ENCODE data around the gene KCNJ11. TPM values are rescaled to one million over a fixed set of nuclear protein-coding genes. Genes with fewer than 3 reads are reported as not detected.

KCNJ11 gene
- polyA plus RNA-seq, 1 donor (not counting 4 experiments of a cell fraction or from before 2014, with no cell fraction given) = 0.03 TPM

GRCh38 chr11:17354601-17354991, 33.9 kb downstream of the KCNJ11 start:
- Histone ChIP-seq H3K9me1 (ENCODE audit: control insufficient read depth, extremely low read depth, insufficient read depth, low read length) (no peaks in the 10 kb centered on the region), H3K4me3 (ENCODE audit: control insufficient read depth in 2 of 3, extremely low read depth in 1 of 3, insufficient read depth in 2 of 3, low read depth in 1 of 3, low read length in 3 of 3) (peak overlapping the region in 2 of 3 experiments; percentile 78 to 89), H4K20me1 (ENCODE audit: control insufficient read depth, extremely low read depth, insufficient read depth, low read length) (no peaks in the 10 kb centered on the region), H3K9me3 (ENCODE audit: control insufficient read depth, low read depth, low read length) (no peaks in the 10 kb centered on the region), H3K4me1 (ENCODE audit: control insufficient read depth, extremely low read depth, insufficient read depth, low read length) (peaks cover 10% of the 10 kb centered on the region), H3K27ac (ENCODE audit: control insufficient read depth, insufficient read depth, low read length) (no peak overlapping the region), H3K36me3 (ENCODE audit: control insufficient read depth in 2 of 2, extremely low read depth in 1 of 2, insufficient read depth in 2 of 2, low read length in 2 of 2) (peaks cover 1 to 2% of the 10 kb centered on the region in 2 experiments), H2AFZ (ENCODE audit: control insufficient read depth, low read length) (no peak overlapping the region), H3K27me3 (ENCODE audit: control insufficient read depth, extremely low read depth, insufficient read depth, low read length) (no peaks in the 10 kb centered on the region), H3K4me2 (ENCODE audit: control insufficient read depth, extremely low read depth, insufficient read depth, low read depth, low read length) (peak overlapping the region; percentile 98), H3K79me2 (ENCODE audit: control insufficient read depth, insufficient read depth, low read length) (no peaks in the 10 kb centered on the region), H3K9ac (ENCODE audit: control insufficient read depth, extremely low read depth, insufficient read depth, low read length) (peak overlapping the region; percentile 78)
- FAIRE-seq (no peak), DNase-seq (ENCODE audit: low read depth, low spot score) (no peak)
- TF ChIP-seq EZH2 (IDR thresholded peaks at IDR 0.05; ENCODE audit: low read length) = no peak
- peak; percentile 49 to 59 (median 50) for TF ChIP-seq CTCF (optimal IDR thresholded peaks at IDR 0.05 in 1 of 3, IDR thresholded peaks at IDR 0.05 in 1 of 3, conservative IDR thresholded peaks at IDR 0.05 in 1 of 3; ENCODE audit: extremely low read depth in 1 of 3, insufficient read depth in 2 of 3, low read length in 3 of 3)
- dilution Hi-C loops (cut with MboI; ENCODE audit: extremely low pct_ligation_motif_present, low sequenced_read_pairs) = no loop called here

GRCh38 chr11:17353821-17354600, 34.4 kb downstream of the KCNJ11 start:
- no peaks in the 10 kb centered on the region for H4K20me1 ChIP-seq (ENCODE audit: control insufficient read depth, extremely low read depth, insufficient read depth, low read length)
- dilution Hi-C loops (cut with MboI; ENCODE audit: extremely low pct_ligation_motif_present, low sequenced_read_pairs) = no loop called here
- no peak for DNase-seq (ENCODE audit: low read depth, low spot score)
- H3K79me2 ChIP-seq (ENCODE audit: control insufficient read depth, insufficient read depth, low read length) = no peaks in the 10 kb centered on the region
- no peaks in the 10 kb centered on the region for H3K9me3 ChIP-seq (ENCODE audit: control insufficient read depth, low read depth, low read length)
- H3K4me1 ChIP-seq (ENCODE audit: control insufficient read depth, extremely low read depth, insufficient read depth, low read length) = peaks cover 10% of the 10 kb centered on the region
- FAIRE-seq = no peak
- peak overlapping the region; percentile 51 to 89 (median 78) for H3K4me3 ChIP-seq (ENCODE audit: control insufficient read depth in 2 of 3, extremely low read depth in 1 of 3, insufficient read depth in 2 of 3, low read depth in 1 of 3, low read length in 3 of 3)
- peak overlapping the region; percentile 78 for H3K9ac ChIP-seq (ENCODE audit: control insufficient read depth, extremely low read depth, insufficient read depth, low read length)
- H3K36me3 ChIP-seq (ENCODE audit: control insufficient read depth in 2 of 2, extremely low read depth in 1 of 2, insufficient read depth in 2 of 2, low read length in 2 of 2) = peaks cover 0 to 2% of the 10 kb centered on the region in 2 experiments
- TF ChIP-seq EZH2 (IDR thresholded peaks at IDR 0.05; ENCODE audit: low read length) = no peak
- no peak for TF ChIP-seq CTCF (optimal IDR thresholded peaks at IDR 0.05 in 1 of 3, IDR thresholded peaks at IDR 0.05 in 1 of 3, conservative IDR thresholded peaks at IDR 0.05 in 1 of 3; ENCODE audit: extremely low read depth in 1 of 3, insufficient read depth in 2 of 3, low read length in 3 of 3)
- peak overlapping the region; percentile 67 for H3K27ac ChIP-seq (ENCODE audit: control insufficient read depth, insufficient read depth, low read length)
- peak overlapping the region; percentile 86 for H2AFZ ChIP-seq (ENCODE audit: control insufficient read depth, low read length)
- H3K9me1 ChIP-seq (ENCODE audit: control insufficient read depth, extremely low read depth, insufficient read depth, low read length) = no peaks in the 10 kb centered on the region
- peak overlapping the region; percentile 98 for H3K4me2 ChIP-seq (ENCODE audit: control insufficient read depth, extremely low read depth, insufficient read depth, low read depth, low read length)
- no peaks in the 10 kb centered on the region for H3K27me3 ChIP-seq (ENCODE audit: control insufficient read depth, extremely low read depth, insufficient read depth, low read length)
